PFSK-1 (cell line): Measurements from ENCODE around the gene EXPH5.

ENCODE experiments used
- FOXP2 ChIP-seq: optimal IDR thresholded peaks from 2 replicates; pipeline ENCODE3; 2011; ENCODE audit warnings: borderline replicate concordance, control low read depth, inconsistent platforms; ENCODE audit not compliant: insufficient read depth; ENCODE audit errors: extremely low read length, extremely low read depth
- POLR2AphosphoS5 ChIP-seq: IDR thresholded peaks from 2 replicates; pipeline ENCODE4 v1.6.1; 2012; ENCODE audit warnings: low read depth, mild to moderate bottlenecking, control low read depth, low read length, moderate library complexity
- SIN3A ChIP-seq: IDR thresholded peaks from 2 replicates; pipeline ENCODE4 v1.6.1; 2012; ENCODE audit warnings: mild to moderate bottlenecking, low read length, moderate library complexity, borderline replicate concordance; ENCODE audit not compliant: insufficient read depth
- TAF1 ChIP-seq: IDR thresholded peaks from 2 replicates; pipeline ENCODE4 v1.6.1; 2012; ENCODE audit warnings: low read length, control low read depth, borderline replicate concordance; ENCODE audit not compliant: insufficient read depth
- TF ChIP-seq, protein P1 (sequence below), 2 experiments: IDR thresholded peaks; 2 replicates each; pipeline versions ENCODE4 v1.6.1 to v1.8.0; 2011 to 2012; ENCODE audit warnings: low read depth in 2 of 2, low read length in 2 of 2, control low read depth in 1 of 2, inconsistent platforms in 1 of 2, mild to moderate bottlenecking in 1 of 2, moderate library complexity in 1 of 2; ENCODE audit not compliant: insufficient read depth in 1 of 2

The EXPH5 gene

DNA sequence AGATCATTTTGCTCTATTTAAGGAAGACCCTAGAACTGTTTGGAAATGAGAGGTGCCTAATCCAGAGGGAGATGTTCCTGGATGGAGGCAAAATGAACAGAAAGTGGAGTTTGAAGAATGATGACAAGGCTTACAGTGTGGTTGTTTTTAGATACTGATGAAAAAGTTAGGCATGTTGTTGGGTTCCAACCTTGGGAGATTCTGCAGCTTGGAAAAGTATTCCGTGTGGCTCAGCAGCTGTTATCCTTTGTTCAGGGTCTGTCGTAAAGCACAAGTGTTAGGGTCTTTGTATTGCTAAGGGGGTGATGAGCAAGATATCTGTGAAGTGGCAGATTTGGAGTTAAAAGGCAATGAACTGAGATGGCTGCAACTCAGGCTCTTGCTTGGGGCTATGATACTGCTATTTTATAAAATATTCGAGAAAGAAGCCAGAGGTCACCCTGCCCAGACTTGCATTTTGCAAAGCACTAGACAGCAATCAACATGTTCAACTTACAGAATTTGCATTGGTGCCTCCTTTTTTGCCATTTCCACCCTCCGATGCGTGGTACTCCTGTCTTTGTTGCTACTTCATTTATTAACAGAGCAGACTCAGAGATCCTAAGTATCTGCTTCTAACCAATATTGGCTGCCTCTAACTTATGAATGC lies 50.1 kb downstream of the EXPH5 start:
- no peak for TF ChIP-seq FOXP2
- TF ChIP-seq, protein P1, sequence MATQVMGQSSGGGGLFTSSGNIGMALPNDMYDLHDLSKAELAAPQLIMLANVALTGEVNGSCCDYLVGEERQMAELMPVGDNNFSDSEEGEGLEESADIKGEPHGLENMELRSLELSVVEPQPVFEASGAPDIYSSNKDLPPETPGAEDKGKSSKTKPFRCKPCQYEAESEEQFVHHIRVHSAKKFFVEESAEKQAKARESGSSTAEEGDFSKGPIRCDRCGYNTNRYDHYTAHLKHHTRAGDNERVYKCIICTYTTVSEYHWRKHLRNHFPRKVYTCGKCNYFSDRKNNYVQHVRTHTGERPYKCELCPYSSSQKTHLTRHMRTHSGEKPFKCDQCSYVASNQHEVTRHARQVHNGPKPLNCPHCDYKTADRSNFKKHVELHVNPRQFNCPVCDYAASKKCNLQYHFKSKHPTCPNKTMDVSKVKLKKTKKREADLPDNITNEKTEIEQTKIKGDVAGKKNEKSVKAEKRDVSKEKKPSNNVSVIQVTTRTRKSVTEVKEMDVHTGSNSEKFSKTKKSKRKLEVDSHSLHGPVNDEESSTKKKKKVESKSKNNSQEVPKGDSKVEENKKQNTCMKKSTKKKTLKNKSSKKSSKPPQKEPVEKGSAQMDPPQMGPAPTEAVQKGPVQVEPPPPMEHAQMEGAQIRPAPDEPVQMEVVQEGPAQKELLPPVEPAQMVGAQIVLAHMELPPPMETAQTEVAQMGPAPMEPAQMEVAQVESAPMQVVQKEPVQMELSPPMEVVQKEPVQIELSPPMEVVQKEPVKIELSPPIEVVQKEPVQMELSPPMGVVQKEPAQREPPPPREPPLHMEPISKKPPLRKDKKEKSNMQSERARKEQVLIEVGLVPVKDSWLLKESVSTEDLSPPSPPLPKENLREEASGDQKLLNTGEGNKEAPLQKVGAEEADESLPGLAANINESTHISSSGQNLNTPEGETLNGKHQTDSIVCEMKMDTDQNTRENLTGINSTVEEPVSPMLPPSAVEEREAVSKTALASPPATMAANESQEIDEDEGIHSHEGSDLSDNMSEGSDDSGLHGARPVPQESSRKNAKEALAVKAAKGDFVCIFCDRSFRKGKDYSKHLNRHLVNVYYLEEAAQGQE (IDR thresholded peaks at IDR 0.05; ENCODE audit: insufficient read depth in 1 of 2, low read depth in 2 of 2, low read length in 2 of 2), result no peak
- no peak for TF ChIP-seq SIN3A
- no peak for TF ChIP-seq POLR2AphosphoS5
- TF ChIP-seq TAF1, result no peak

DNA sequence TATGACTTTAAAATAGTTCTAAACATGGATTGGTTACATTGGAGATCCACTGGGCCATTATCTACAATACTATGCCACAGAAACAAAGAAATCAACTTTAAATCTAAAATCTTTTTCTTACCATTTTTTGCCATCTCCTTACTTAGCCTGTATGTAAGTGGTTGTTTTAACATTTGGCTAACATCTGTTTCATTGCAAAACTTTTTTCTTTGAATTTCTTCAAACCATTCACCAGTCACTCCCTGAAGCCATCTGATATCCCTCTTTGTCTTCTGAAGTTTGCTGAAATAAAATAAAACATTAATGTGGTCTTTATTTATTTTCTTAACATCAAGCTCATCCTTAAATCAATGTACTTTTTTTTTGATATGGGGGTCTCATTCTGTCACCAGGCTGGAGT lies 52.0 kb downstream of the EXPH5 start:
- TF ChIP-seq POLR2AphosphoS5 (no peak), TAF1 (no peak), SIN3A (no peak), FOXP2 (no peak)
- TF ChIP-seq, protein P1 (IDR thresholded peaks at IDR 0.05; ENCODE audit: insufficient read depth in 1 of 2, low read depth in 2 of 2, low read length in 2 of 2), result no peak

DNA sequence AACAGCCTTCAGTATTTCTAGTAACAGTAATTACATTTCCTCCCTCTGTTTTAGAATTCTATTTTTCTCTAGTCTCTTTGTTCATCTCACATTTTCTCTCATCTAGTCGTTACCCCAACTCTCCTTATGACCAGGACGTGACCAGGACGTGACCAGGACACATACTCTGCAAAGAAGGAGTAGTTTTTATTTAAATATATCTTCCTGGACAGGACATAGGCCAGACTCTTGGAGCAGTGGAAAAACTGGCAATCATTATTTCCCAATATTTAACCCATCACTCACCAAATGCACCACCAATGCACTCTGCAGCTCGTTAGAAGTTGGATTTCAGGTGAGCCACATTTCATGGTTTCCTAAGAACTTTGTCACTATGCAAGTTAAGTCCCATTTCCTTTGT lies 55.1 kb downstream of the EXPH5 start:
- no peak for TF ChIP-seq POLR2AphosphoS5
- no peak for TF ChIP-seq FOXP2
- TF ChIP-seq SIN3A, result no peak
- TF ChIP-seq, protein P1 (IDR thresholded peaks at IDR 0.05; ENCODE audit: insufficient read depth in 1 of 2, low read depth in 2 of 2, low read length in 2 of 2), result no peak
- no peak for TF ChIP-seq TAF1

DNA sequence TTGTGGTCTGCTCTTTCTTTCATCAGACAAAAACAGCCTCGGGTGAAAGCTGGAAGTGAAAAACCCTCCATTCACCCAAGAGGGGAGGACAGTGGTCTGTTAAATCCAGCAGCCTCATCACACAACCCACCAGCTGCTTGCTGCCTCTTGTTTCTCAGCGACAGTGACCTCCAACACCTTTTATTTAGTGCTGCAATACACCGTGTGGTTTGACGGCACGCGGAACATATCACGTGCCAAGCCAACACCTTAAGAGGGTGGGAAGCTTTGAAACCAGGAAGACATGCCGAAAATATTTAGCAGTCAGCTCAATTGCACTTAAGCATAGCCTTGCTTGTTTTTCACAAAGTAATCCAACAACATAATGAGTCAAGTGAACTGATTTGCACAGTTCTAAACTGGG lies 55.5 kb downstream of the EXPH5 start:
- TF ChIP-seq POLR2AphosphoS5 (no peak), SIN3A (no peak), TAF1 (no peak), FOXP2 (no peak)
- TF ChIP-seq, protein P1 (IDR thresholded peaks at IDR 0.05; ENCODE audit: insufficient read depth in 1 of 2, low read depth in 2 of 2, low read length in 2 of 2), result no peak

DNA sequence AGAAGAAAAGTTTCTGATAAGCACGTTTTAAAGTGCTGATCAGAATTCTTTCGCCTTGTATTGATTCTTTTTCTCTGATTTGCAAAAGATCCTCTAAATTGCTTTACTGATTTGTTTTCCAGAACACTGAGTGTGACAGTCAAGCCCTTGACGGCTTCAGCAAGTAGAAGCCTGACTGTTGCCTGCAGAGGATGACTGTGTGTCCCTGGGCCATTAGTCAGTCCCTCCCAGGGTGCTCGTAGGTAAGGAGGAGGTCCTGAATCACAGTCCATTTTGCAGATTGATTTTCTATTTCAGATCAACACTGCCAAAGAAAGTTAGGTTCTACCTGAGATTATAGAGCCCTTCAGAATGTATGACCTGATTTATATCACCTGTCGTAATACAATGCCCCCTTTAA lies 56.8 kb downstream of the EXPH5 start:
- no peak for TF ChIP-seq FOXP2
- TF ChIP-seq, protein P1 (IDR thresholded peaks at IDR 0.05; ENCODE audit: insufficient read depth in 1 of 2, low read depth in 2 of 2, low read length in 2 of 2), result no peak
- TF ChIP-seq SIN3A, result no peak
- TF ChIP-seq POLR2AphosphoS5, result no peak
- no peak for TF ChIP-seq TAF1
